K562 (cell line): ENCODE measurements around the gene ENC1.

Experiments
- POLR2A ChIP-seq: fragments of 450-650 bp; conservative IDR thresholded peaks from 2 replicates; pipeline ENCODE4 v1.6.1; 2016
- TBL1XR1 ChIP-seq, 2 experiments: IDR thresholded peaks; 2 replicates each; pipeline ENCODE4 v1.6.1; 2012; ENCODE audit warnings: improper control_type of control experiment in 2 of 2, low read length in 2 of 2, mild to moderate bottlenecking in 1 of 2
- ZNF586 ChIP-seq: fragments of 450-650 bp; formaldehyde crosslinking; conservative IDR thresholded peaks from 2 replicates; pipeline ENCODE4 v1.4.0; 2020; ENCODE audit warnings: mild to moderate bottlenecking, moderate library complexity

DNA sequence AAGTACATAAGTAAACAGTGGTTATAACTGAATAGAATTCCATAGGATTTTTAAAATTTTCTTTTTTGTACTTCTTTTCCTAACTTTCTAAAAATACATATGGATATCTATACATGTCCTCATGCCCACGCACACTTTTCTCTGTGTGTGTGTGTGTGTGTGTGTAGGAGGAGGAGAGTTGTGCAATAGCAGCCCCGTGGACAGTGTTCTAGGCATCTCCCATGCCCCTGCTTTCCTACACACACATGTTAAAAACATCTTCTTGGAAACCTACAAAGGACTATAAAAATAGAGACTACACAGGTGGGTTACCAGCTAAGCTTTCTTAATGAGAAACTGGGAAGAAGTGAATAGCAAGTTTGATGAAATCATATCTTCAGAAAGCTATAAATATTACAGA, 24.7 kb upstream of the ENC1 start:
- TF ChIP-seq ZNF586 (CRISPR knock-in tag) (no peak), POLR2A (no peak), TBL1XR1 (IDR thresholded peaks at IDR 0.05; ENCODE audit: low read length in 2 of 2) (no peak)
